OCI-LY3 (cell line): ENCODE results near the gene UGT1A1.

Source experiments
- H2AFZ ChIP-seq: fragments of 200-600, 300-600 bp; shearing (Covaris generic); 2 replicates; pipeline ENCODE4 v1.6.0; 2014; ENCODE audit warnings: antibody characterized with exemption, low read depth, low read length
- H3K27ac ChIP-seq: fragments of 200-600, 300-600 bp; sonication (generic); 2 replicates; pipeline ENCODE4 v1.5.1; 2014; ENCODE audit warnings: mild to moderate bottlenecking, low read length, moderate library complexity, mixed read lengths
- H3K27me3 ChIP-seq: fragments of 200-600, 300-600 bp; sonication (generic); 2 replicates; pipeline ENCODE4 v1.6.1; 2014; ENCODE audit warnings: low read depth, low read length, mixed read lengths
- H3K36me3 ChIP-seq: fragments of 200-600, 300-600 bp; sonication (generic); replicated peaks from 2 replicates; pipeline ENCODE3; 2014; ENCODE audit warnings: low read depth, low read length, mixed read lengths
- H3K4me1 ChIP-seq: fragments of 300-600, 200-600 bp; sonication (generic); 2 replicates; pipeline ENCODE4 v1.6.1; 2014; ENCODE audit warnings: low read length, mixed read lengths
- H3K4me2 ChIP-seq: fragments of 200-600, 300-600 bp; sonication (generic); 2 replicates; pipeline ENCODE4 v1.6.1; 2014; ENCODE audit warnings: low read length, mixed read lengths
- H3K4me3 ChIP-seq: fragments of 300-600, 200-600 bp; sonication (generic); 2 replicates; pipeline ENCODE4 v1.5.1; 2014; ENCODE audit warnings: antibody characterized with exemption, mild to moderate bottlenecking, low read length, moderate library complexity
- H3K79me2 ChIP-seq: fragments of 300-600, 200-600 bp; shearing (Covaris generic); 2 replicates; pipeline ENCODE4 v1.6.1; 2014; ENCODE audit warnings: mild to moderate bottlenecking, low read length, mixed read lengths
- H3K9ac ChIP-seq: fragments of 300-600, 200-600 bp; shearing (Covaris generic); 2 replicates; pipeline ENCODE4 v1.6.0; 2014; ENCODE audit warnings: mild to moderate bottlenecking, low read length, moderate library complexity
- H3K9me3 ChIP-seq: fragments of 200-600, 300-600 bp; shearing (Covaris generic); 2 replicates; pipeline ENCODE4 v1.6.1; 2014; ENCODE audit warnings: low read length, mixed read lengths; ENCODE audit not compliant: insufficient read depth
- H4K20me1 ChIP-seq: fragments of 200-600, 300-600 bp; sonication (generic); 2 replicates; pipeline ENCODE4 v1.6.1; 2016; ENCODE audit warnings: low read length, mixed read lengths; ENCODE audit not compliant: insufficient read depth
- CTCF ChIP-seq: fragments of 200-600, 300-600 bp; sonication (generic); IDR thresholded peaks from 2 replicates; pipeline ENCODE4 v1.5.1; 2014; ENCODE audit warnings: antibody characterized with exemption, low read length, low read depth
- EZH2phosphoT487 ChIP-seq: fragments of 200-600 bp; shearing (Covaris generic); IDR thresholded peaks from 2 replicates; pipeline ENCODE4 v1.6.1; 2018; ENCODE audit warnings: antibody characterized with exemption, mixed run types, low read depth

UGT1A1 gene

GRCh38 chr2:233811732-233812131 lies 51.7 kb downstream of the UGT1A1 start:
- H3K27me3 ChIP-seq: no peaks in the 10 kb centered on the region
- no peaks in the 10 kb centered on the region for H3K4me1 ChIP-seq
- no peak overlapping the region for H3K4me2 ChIP-seq
- H2AFZ ChIP-seq: no peak overlapping the region
- H3K9me3 ChIP-seq: no peaks in the 10 kb centered on the region
- TF ChIP-seq CTCF (no peak), EZH2phosphoT487 (no peak)
- H3K79me2 ChIP-seq: no peaks in the 10 kb centered on the region
- H3K4me3 ChIP-seq: no peak overlapping the region
- H3K9ac ChIP-seq: no peak overlapping the region
- no peaks in the 10 kb centered on the region for H4K20me1 ChIP-seq
- no peak overlapping the region for H3K27ac ChIP-seq
- no peaks in the 10 kb centered on the region for H3K36me3 ChIP-seq

- Histone ChIP-seq H3K27ac (no peak overlapping the region), H3K4me1 (no peaks in the 10 kb centered on the region), H3K4me2 (no peak overlapping the region), H3K79me2 (no peaks in the 10 kb centered on the region), H4K20me1 (no peaks in the 10 kb centered on the region), H3K27me3 (no peaks in the 10 kb centered on the region), H3K9me3 (no peaks in the 10 kb centered on the region), H3K36me3 (no peaks in the 10 kb centered on the region), H3K9ac (no peak overlapping the region), H3K4me3 (no peak overlapping the region), H2AFZ (no peak overlapping the region)
- TF ChIP-seq EZH2phosphoT487 (no peak), CTCF (no peak)
These were observed 53.4 kb downstream of the UGT1A1 start for GRCh38 chr2:233813236-233814055.

- no peaks in the 10 kb centered on the region for H3K27me3 ChIP-seq
- H3K79me2 ChIP-seq: no peaks in the 10 kb centered on the region
- no peak overlapping the region for H3K27ac ChIP-seq
- no peak overlapping the region for H2AFZ ChIP-seq
- no peak overlapping the region for H3K9ac ChIP-seq
- H3K36me3 ChIP-seq: no peaks in the 10 kb centered on the region
- H3K4me3 ChIP-seq: no peak overlapping the region
- no peaks in the 10 kb centered on the region for H3K4me1 ChIP-seq
- TF ChIP-seq CTCF (no peak), EZH2phosphoT487 (no peak)
- no peaks in the 10 kb centered on the region for H3K9me3 ChIP-seq
- H3K4me2 ChIP-seq: no peak overlapping the region
- no peaks in the 10 kb centered on the region for H4K20me1 ChIP-seq
These were observed 54.2 kb downstream of the UGT1A1 start for GRCh38 chr2:233814056-233814835.

- no peak overlapping the region for H3K9ac ChIP-seq
- no peak overlapping the region for H3K4me3 ChIP-seq
- no peaks in the 10 kb centered on the region for H3K36me3 ChIP-seq
- H3K4me1 ChIP-seq: no peaks in the 10 kb centered on the region
- TF ChIP-seq CTCF (no peak), EZH2phosphoT487 (no peak)
- H3K4me2 ChIP-seq: no peak overlapping the region
- no peaks in the 10 kb centered on the region for H3K27me3 ChIP-seq
- H3K9me3 ChIP-seq: no peaks in the 10 kb centered on the region
- H2AFZ ChIP-seq: no peak overlapping the region
- no peak overlapping the region for H3K27ac ChIP-seq
- H4K20me1 ChIP-seq: no peaks in the 10 kb centered on the region
- H3K79me2 ChIP-seq: no peaks in the 10 kb centered on the region
These were observed 55.8 kb downstream of the UGT1A1 start for GRCh38 chr2:233815861-233816260.
